Amygdala (tissue), 56 donors: ENCODE measurements around the gene HCN4.

Source experiments
- DNase-seq, 56 donors: peaks; one replicate each; lab custom pipeline; 2025; lab: John Stamatoyannopoulos, UW

Gene HCN4

DNA sequence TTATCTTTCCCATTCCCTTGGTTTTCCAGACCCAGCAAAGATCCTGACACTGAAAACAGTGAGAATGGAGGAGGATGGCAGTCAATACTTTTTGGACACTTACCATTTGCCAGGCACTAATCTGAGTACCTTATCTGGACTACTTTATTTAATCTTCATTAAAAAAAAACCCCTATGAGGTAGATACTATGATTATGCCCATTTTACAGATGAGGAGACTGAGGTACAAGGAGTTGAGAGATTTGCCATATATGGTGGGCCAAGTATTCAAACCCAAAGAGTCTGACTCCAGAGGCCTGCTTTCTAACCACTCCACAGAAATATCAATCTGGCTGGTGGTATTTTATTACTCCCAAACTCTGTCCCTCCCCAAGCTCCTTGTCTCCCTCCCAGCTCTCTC, 19.6 kb downstream of the HCN4 start:
- no peak for DNase-seq

GRCh38 chr15:73346735-73347312, 21.9 kb downstream of the HCN4 start:
- peak in 1 of 56 donors; percentile 16 for DNase-seq

GRCh38 chr15:73345658-73346057, 23.1 kb downstream of the HCN4 start:
- DNase-seq, result no peak

DNA sequence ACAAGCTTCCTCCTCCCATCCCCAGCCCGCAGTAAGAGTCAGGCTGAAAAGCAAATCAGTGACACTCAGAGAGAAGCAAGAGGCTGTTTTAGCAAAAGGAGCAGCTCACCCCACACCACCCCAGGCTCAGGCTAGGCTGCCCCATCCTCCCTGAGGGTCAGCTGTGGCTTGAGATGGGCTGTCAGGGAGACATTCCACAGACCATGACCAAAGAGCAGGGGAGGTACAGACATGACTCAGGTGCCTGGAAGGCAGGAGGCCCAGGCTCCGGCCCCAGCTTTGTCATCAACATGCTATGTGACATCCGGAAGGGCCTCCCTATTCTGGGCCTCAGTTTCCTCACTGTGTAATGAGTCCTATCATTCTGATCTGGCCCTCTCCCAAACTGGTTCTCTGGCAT, 24.7 kb downstream of the HCN4 start:
- DNase-seq, result no peak

- peak in 5 of 56 donors; percentile 9 to 21 (median 18) for DNase-seq
These were observed 26.7 kb downstream of the HCN4 start for GRCh38 chr15:73341886-73342600.

- no peak for DNase-seq
These were observed 28.1 kb downstream of the HCN4 start for GRCh38 chr15:73340502-73341192.

- no peak for DNase-seq
These were observed 30.0 kb downstream of the HCN4 start for GRCh38 chr15:73338606-73339374.

DNA sequence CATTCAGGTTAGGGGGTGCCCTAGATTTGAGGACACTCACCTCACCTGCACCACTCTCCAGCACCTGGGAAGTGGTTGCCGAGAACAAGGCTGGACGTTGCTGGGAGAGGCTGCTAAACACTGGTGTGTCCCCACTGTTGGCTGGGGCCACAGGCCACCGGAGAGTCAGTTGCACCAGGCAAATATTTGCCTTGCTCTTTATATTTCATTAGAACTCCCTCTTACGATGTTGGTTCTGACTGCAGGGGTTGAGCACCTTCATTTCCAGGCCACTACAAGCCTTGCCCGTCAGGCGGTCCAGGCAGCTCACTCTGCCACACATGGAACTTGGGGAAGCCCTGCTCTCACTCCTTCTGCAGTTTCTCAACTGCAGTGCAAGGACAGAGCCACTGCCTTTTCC, 30.7 kb downstream of the HCN4 start:
- DNase-seq, result no peak

DNA sequence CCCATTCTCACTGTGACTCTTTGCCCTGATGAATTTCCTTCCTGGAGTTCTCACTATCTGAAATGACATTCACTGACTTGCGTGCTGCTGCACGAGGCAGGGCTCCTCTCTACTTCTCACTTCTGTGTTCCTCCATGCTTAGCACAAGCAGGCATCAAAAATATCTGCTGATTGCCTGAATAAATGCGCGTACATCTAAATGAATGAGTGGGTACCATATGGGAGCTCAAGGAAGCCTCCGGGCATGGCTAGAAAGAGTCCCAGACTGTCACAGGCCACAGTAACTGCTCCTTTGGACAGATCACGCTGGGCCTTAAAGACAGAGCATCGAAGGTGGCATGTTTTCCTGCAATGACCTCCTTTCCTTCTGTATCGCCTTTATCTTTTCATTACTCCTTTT, 31.6 kb downstream of the HCN4 start:
- DNase-seq, result no peak

- no peak for DNase-seq
These were observed 32.0 kb downstream of the HCN4 start for GRCh38 chr15:73336756-73337155.

GRCh38 chr15:73335471-73335870, 33.3 kb downstream of the HCN4 start:
- no peak for DNase-seq

DNA sequence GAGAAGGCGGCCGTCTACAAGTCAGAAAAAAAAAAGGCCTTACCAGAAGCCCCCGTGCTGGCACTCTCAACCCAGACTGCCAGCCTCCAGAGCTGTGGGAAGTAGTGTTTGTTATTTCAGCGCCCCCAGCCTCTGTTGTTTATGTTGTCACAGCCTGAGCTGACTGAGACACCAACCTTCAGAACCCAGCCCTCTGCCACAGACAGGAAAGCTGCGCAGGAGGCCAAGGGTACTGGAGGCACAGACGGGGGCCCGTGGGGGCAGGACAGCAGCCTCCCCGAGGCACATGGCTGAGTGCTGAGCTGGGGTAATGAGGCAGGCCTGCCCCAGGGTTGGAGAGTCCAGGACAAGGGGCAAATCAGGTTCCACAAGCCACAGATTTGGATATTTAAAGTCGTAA, 33.7 kb downstream of the HCN4 start:
- no peak for DNase-seq

GRCh38 chr15:73334086-73334485, 34.7 kb downstream of the HCN4 start:
- no peak for DNase-seq

GRCh38 chr15:73333001-73333400, 35.8 kb downstream of the HCN4 start:
- DNase-seq, result no peak

GRCh38 chr15:73331991-73332925, 36.5 kb downstream of the HCN4 start:
- DNase-seq, result no peak

- DNase-seq, result no peak
These were observed 37.3 kb downstream of the HCN4 start for GRCh38 chr15:73331501-73331900.

DNA sequence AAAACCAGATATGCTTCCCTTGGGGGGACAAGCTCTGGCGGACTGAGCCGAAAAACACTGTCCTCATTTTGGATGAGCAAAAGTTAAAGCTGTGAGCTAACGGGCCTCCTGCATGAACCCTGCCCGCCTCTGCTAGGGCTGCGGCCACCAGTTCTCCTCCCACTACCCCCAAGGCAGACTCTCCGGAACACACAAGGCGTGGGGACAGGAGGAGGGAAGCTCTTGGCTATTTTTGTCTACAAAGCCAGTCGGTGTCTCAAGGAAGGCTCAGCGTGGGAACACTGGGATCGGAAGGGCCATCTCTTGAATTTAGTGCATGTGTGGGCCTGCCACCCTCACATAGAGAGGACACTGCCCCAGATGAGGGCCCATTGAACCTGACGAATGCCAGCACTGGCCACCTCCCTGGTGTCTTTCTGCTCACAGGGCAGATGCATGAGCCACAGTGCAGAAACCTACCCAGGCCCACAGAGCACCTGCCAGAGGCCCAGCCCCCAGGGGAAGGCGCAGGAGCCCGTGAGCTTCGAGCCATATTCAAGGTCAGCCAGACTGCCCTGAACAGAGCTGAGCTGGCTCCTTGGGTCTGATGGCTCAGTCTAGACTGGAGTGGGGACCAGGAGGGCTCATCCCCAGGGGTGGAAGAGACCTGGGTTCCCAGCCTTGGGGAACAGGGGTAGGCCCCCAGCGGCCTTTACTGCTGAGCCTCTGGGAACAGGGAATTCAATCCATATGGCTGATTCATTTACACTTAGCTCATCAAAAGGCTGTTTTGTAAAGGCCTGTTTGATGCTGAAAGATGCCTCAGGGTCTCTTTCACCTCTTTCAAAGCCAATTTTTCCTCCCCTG, 38.3 kb downstream of the HCN4 start:
- peak in 1 of 56 donors; percentile 11 for DNase-seq

DNA sequence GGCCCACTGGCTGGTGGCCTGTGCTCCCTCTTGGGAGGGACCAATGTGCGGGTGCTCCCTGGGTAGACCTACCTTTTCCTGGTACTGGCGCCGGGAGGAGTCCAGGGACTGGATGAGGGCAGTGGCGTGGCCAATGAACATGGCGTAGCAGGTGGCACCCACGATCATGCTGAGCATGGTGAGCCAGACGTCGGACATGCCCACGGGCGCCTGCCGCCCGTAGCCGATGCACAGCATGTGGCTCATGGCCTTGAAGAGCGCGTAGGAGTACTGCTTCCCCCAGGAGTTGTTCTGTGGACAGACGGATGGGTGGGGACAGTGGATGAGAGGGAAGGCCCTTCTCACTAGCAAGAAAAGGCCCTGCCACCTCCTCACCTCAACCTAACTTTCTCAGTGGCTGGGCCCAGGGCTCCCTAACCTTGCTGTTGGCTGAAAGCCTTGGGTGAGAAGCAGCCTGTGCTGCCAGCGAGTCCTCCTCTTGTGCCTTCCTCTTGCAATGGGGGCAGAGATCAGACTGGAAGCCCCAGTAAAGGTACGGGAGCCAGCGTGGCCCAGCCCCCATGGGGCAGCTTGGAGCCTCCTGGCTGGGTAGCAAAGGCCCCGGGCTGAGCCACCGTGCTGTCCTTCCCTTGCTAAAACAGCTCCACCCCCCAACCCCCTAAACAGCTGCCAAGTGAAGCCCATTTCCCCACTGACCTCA, 39.1 kb downstream of the HCN4 start:
- DNase-seq, result no peak
